Stimulated activated naive CD8-positive, alpha-beta T cell treated with anti-CD3 and anti-CD28 coated beads, Interleukin-15, Interleukin-2, amounts not matched to agents 100 ng/mL and 50 ng/mL, for 24 hours (primary cell): ENCODE measurements around the gene L2HGDH.
"Not testable (repeated sequence)": the region's sequence is repeated elsewhere in the genome, so short reads cannot be mapped to it uniquely, and the experiment has no call there.

Source experiments
- H3K27ac Mint-ChIP-seq: one replicate; pipeline ENCODE4 v1.8.0; 2021; ENCODE audit warnings: mild to moderate bottlenecking, mixed read lengths
- H3K27me3 Mint-ChIP-seq: one replicate; pipeline ENCODE4 v1.8.0; 2021; ENCODE audit warnings: mixed read lengths
- H3K36me3 Mint-ChIP-seq: one replicate; pipeline ENCODE4 v1.8.0; 2021; ENCODE audit warnings: low read depth, mixed read lengths
- H3K4me1 Mint-ChIP-seq: one replicate; pipeline ENCODE4 v1.8.0; 2021; ENCODE audit warnings: low read depth, mixed read lengths
- H3K4me3 Mint-ChIP-seq: one replicate; pipeline ENCODE4 v1.8.0; 2021; ENCODE audit warnings: mild to moderate bottlenecking, mixed read lengths
- H3K9me3 Mint-ChIP-seq: one replicate; pipeline ENCODE4 v1.8.0; 2021; ENCODE audit warnings: mixed read lengths

L2HGDH gene

GRCh38 chr14:50320283-50320682 is 8.3 kb upstream of the L2HGDH start:
- Mint-ChIP-seq H3K36me3 (peaks cover 20% of the 10 kb centered on the region), H3K9me3 (no peaks in the 10 kb centered on the region), H3K4me1 (peaks cover 33% of the 10 kb centered on the region), H3K4me3 (no peak overlapping the region), H3K27me3 (no peaks in the 10 kb centered on the region), H3K27ac (no peak overlapping the region)

GRCh38 chr14:50319721-50320120 is 7.7 kb upstream of the L2HGDH start:
- H3K27ac Mint-ChIP-seq: peak overlapping the region; percentile 41
- H3K27me3 Mint-ChIP-seq: no peaks in the 10 kb centered on the region
- no peak overlapping the region for H3K4me3 Mint-ChIP-seq
- H3K36me3 Mint-ChIP-seq: peaks cover 19% of the 10 kb centered on the region
- no peaks in the 10 kb centered on the region for H3K9me3 Mint-ChIP-seq
- H3K4me1 Mint-ChIP-seq: peaks cover 33% of the 10 kb centered on the region

GRCh38 chr14:50319293-50319692 is 7.3 kb upstream of the L2HGDH start:
- H3K4me1 Mint-ChIP-seq: peaks cover 34% of the 10 kb centered on the region
- no peak overlapping the region for H3K27ac Mint-ChIP-seq
- H3K9me3 Mint-ChIP-seq: peaks cover 1% of the 10 kb centered on the region
- H3K36me3 Mint-ChIP-seq: peaks cover 20% of the 10 kb centered on the region
- no peaks in the 10 kb centered on the region for H3K27me3 Mint-ChIP-seq
- no peak overlapping the region for H3K4me3 Mint-ChIP-seq

GRCh38 chr14:50318031-50318626 is 6.1 kb upstream of the L2HGDH start:
- Mint-ChIP-seq H3K4me3 (no peak overlapping the region), H3K36me3 (peaks cover 29% of the 10 kb centered on the region), H3K4me1 (peaks cover 46% of the 10 kb centered on the region), H3K27ac (no peak overlapping the region), H3K27me3 (no peaks in the 10 kb centered on the region), H3K9me3 (peaks cover 4% of the 10 kb centered on the region)

GRCh38 chr14:50314098-50314497 is 2.1 kb upstream of the L2HGDH start:
- H3K9me3 Mint-ChIP-seq, H3K4me3 Mint-ChIP-seq, H3K27me3 Mint-ChIP-seq, H3K27ac Mint-ChIP-seq: not testable (repeated sequence)
- Mint-ChIP-seq H3K36me3 (peaks cover 33% of the 10 kb centered on the region), H3K4me1 (peaks cover 53% of the 10 kb centered on the region)

GRCh38 chr14:50312734-50313054 is 665 bp upstream of the L2HGDH start:
- Mint-ChIP-seq H3K27ac (peak overlapping the region; percentile 91), H3K9me3 (peaks cover 4% of the 10 kb centered on the region), H3K4me3 (peak overlapping the region; percentile 94), H3K27me3 (no peaks in the 10 kb centered on the region), H3K36me3 (peaks cover 36% of the 10 kb centered on the region), H3K4me1 (peaks cover 48% of the 10 kb centered on the region)

- Mint-ChIP-seq H3K27me3 (no peaks in the 10 kb centered on the region), H3K4me3 (peak overlapping the region; percentile 94), H3K4me1 (peaks cover 43% of the 10 kb centered on the region), H3K27ac (peak overlapping the region; percentile 77), H3K9me3 (peaks cover 4% of the 10 kb centered on the region), H3K36me3 (peaks cover 36% of the 10 kb centered on the region)
These were observed 575 bp downstream of the L2HGDH start for GRCh38 chr14:50311337-50311971.

- Mint-ChIP-seq H3K36me3 (peaks cover 26% of the 10 kb centered on the region), H3K27me3 (no peaks in the 10 kb centered on the region), H3K4me1 (peaks cover 38% of the 10 kb centered on the region), H3K27ac (no peak overlapping the region), H3K4me3 (peak overlapping the region; percentile 94), H3K9me3 (peaks cover 4% of the 10 kb centered on the region)
These were observed 1.6 kb downstream of the L2HGDH start for GRCh38 chr14:50310445-50310844.

- peaks cover 28% of the 10 kb centered on the region for H3K4me1 Mint-ChIP-seq
- no peaks in the 10 kb centered on the region for H3K27me3 Mint-ChIP-seq
- H3K4me3 Mint-ChIP-seq: no peak overlapping the region
- H3K27ac Mint-ChIP-seq: no peak overlapping the region
- no peaks in the 10 kb centered on the region for H3K9me3 Mint-ChIP-seq
- H3K36me3 Mint-ChIP-seq: peaks cover 12% of the 10 kb centered on the region
These were observed 3.6 kb downstream of the L2HGDH start for GRCh38 chr14:50308363-50308915.

- Mint-ChIP-seq H3K4me3 (no peak overlapping the region), H3K27ac (no peak overlapping the region), H3K36me3 (peaks cover 23% of the 10 kb centered on the region), H3K9me3 (no peaks in the 10 kb centered on the region), H3K4me1 (peaks cover 4% of the 10 kb centered on the region), H3K27me3 (no peaks in the 10 kb centered on the region)
These were observed 8.1 kb downstream of the L2HGDH start for GRCh38 chr14:50303744-50304471.

GRCh38 chr14:50301914-50302313 is 10.1 kb downstream of the L2HGDH start:
- Mint-ChIP-seq H3K4me3 (no peak overlapping the region), H3K27ac (no peak overlapping the region), H3K36me3 (peaks cover 37% of the 10 kb centered on the region), H3K4me1 (peaks cover 8% of the 10 kb centered on the region), H3K9me3 (no peaks in the 10 kb centered on the region), H3K27me3 (no peaks in the 10 kb centered on the region)

GRCh38 chr14:50299585-50299984 is 12.4 kb downstream of the L2HGDH start:
- Mint-ChIP-seq H3K27me3 (no peaks in the 10 kb centered on the region), H3K27ac (no peak overlapping the region), H3K4me1 (peaks cover 8% of the 10 kb centered on the region), H3K36me3 (peaks cover 37% of the 10 kb centered on the region), H3K4me3 (no peak overlapping the region), H3K9me3 (no peaks in the 10 kb centered on the region)

- no peaks in the 10 kb centered on the region for H3K9me3 Mint-ChIP-seq
- no peak overlapping the region for H3K4me3 Mint-ChIP-seq
- no peaks in the 10 kb centered on the region for H3K4me1 Mint-ChIP-seq
- H3K36me3 Mint-ChIP-seq: peaks cover 33% of the 10 kb centered on the region
- H3K27me3 Mint-ChIP-seq: no peaks in the 10 kb centered on the region
- no peak overlapping the region for H3K27ac Mint-ChIP-seq
These were observed 21.7 kb downstream of the L2HGDH start for GRCh38 chr14:50290306-50290705.

- Mint-ChIP-seq H3K27me3 (no peaks in the 10 kb centered on the region), H3K27ac (no peak overlapping the region), H3K4me3 (no peak overlapping the region)
These were observed 23.9 kb downstream of the L2HGDH start for GRCh38 chr14:50288146-50288545.

GRCh38 chr14:50285861-50286260 is 26.2 kb downstream of the L2HGDH start:
- Mint-ChIP-seq H3K36me3 (peaks cover 19% of the 10 kb centered on the region), H3K27ac (no peak overlapping the region), H3K4me3 (no peak overlapping the region), H3K27me3 (no peaks in the 10 kb centered on the region), H3K9me3 (no peaks in the 10 kb centered on the region), H3K4me1 (no peaks in the 10 kb centered on the region)

More at GRCh38 chr14:50288146-50288545, 23.9 kb downstream of the L2HGDH start:
- Mint-ChIP-seq H3K36me3 (peaks cover 23% of the 10 kb centered on the region), H3K9me3 (no peaks in the 10 kb centered on the region), H3K4me1 (no peaks in the 10 kb centered on the region)
